AG04449 (cell line): ENCODE measurements around the gene ZDHHC4.

Experiments
- CTCF ChIA-PET: fragments of 350-600 bp; formaldehyde crosslinking; extraction: SDS; loops from one replicate; lab custom pipeline; 2021; ENCODE audit warnings: antibody characterized with exemption; lab: Yijun Ruan, JAX
- POLR2A ChIA-PET: fragments of 400-600, 350-600 bp; formaldehyde crosslinking; extraction: SDS; loops from one replicate; lab custom pipeline; 2020; ENCODE audit warnings: antibody characterized with exemption, inconsistent platforms; lab: Yijun Ruan, JAX
- DNase-seq: peaks from one replicate; pipeline ENCODE4 v3.0.0-alpha.2; 2010; ENCODE audit warnings: low read depth, low spot score
- H3K4me3 ChIP-seq: 2 replicates; pipeline ENCODE4 v1.5.1; 2011; ENCODE audit warnings: low read depth, mild to moderate bottlenecking, control low read depth, low read length
- TF ChIP-seq, protein P1 (sequence below): IDR thresholded peaks from one replicate; pipeline ENCODE4 v1.5.1; 2011; ENCODE audit warnings: mild to moderate bottlenecking, moderate library complexity, low read length, control low read depth, inconsistent platforms; ENCODE audit not compliant: insufficient read depth; ENCODE audit errors: missing control alignments

Gene ZDHHC4

DNA sequence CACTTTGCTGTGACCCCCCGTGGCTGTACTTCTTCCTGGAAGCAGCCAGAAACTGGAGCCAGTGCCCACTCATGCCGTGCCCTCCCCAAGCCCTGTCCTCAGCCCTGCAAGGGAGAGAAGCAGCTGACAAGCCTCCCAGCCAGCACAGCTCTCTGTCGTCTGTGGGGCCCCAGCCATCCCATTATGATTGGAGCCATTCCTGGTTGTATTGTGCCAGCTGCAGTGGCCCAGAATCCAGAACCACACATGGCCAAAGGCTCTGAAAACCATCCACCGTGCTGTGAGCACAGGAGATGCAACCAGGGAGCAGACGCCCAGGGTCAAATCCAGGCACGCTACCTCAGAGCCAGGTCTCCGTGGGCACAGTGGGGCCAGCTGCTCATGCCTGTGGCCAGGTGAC, 44.7 kb upstream of the ZDHHC4 start:
- ChIA-PET CTCF (no interaction called here), POLR2A (no interaction called here)
- H3K4me3 ChIP-seq: no peak overlapping the region
- TF ChIP-seq, protein P1, sequence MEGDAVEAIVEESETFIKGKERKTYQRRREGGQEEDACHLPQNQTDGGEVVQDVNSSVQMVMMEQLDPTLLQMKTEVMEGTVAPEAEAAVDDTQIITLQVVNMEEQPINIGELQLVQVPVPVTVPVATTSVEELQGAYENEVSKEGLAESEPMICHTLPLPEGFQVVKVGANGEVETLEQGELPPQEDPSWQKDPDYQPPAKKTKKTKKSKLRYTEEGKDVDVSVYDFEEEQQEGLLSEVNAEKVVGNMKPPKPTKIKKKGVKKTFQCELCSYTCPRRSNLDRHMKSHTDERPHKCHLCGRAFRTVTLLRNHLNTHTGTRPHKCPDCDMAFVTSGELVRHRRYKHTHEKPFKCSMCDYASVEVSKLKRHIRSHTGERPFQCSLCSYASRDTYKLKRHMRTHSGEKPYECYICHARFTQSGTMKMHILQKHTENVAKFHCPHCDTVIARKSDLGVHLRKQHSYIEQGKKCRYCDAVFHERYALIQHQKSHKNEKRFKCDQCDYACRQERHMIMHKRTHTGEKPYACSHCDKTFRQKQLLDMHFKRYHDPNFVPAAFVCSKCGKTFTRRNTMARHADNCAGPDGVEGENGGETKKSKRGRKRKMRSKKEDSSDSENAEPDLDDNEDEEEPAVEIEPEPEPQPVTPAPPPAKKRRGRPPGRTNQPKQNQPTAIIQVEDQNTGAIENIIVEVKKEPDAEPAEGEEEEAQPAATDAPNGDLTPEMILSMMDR: no peak
- DNase-seq: no peak

DNA sequence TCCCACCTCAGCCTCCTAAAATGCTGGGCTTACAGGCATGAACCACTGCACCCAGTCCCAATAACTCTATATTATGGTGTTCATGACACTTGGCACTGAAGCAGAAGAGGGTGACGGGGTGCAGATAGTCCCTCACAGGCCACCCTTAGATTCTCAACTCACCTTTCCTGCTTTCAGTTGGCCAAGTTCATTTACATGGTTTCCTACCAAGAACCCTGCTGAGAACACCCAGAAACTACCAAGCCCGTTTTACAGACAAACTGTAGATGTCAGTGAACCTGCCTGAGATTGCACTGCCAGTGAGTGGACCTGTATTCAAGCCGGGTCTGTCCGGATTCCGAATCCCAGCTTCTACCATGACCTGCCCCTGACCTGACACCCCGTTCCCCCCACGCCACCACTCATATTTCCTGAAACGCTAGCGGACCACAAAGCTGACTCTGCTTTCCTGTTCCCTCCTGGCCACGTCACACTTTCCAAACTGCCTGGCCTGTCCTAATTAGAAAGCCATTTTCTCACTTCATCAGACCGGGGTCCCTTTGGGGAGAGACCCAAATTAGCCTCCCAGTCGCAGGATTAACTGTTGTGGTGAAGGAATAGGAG, 43.3 kb upstream of the ZDHHC4 start:
- ChIA-PET CTCF (interaction anchor here (1.3 kb wide), 1 partner anchor 17 kb away, joined by 5 read pairs; no protein-coding TSS in a partner anchor), POLR2A (no interaction called here)
- DNase-seq: no peak
- TF ChIP-seq, protein P1: no peak
- no peak overlapping the region for H3K4me3 ChIP-seq

DNA sequence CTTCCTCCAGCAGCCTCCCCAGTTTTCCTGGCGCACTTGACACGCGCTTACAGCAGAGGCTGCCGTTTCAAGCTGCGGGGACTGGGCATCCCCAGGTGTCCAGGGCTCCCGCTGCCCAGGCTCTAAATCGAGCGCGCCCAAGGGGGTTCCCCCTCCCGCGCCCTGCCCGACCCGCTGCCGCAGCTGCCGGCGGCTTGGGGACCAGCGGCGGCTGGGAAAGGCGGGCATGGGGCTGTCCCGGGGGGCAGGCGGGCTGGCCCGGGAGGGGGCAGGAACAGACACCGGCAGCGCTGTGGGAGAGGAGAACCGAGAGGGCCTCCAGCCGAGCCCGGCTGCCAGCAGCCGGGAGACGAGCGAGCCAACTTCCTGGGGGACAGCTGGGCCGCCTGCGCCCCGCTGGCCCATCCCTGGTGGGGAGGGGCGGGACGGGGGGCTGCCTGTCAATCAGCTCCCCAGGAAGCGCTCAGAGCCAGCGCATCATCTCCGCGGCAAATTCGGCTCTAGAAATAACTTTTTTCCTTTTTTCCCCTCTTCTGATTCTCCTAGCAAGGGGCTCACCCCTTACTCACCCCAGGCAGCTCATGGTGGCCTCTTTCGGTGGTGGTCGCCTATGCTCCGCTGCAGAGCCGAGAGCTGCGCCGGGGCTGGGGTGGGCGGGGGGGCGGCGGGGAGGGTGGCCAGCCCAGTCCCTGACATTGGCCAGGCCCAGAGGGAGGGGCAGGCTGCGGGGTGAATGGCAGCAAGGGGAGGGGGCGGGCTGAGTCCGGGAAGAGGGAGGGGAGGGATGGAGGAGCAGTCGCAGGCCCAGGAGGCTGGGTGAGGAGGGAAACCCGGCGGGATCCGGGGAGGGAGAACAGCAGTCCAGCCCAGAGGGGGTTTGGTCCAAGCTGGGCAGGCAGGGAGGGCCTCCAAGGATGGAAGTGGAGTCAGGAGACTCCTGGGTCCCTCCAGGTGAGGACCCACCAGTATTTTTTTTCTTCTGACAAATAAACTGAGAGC, 40.7 kb upstream of the ZDHHC4 start:
- POLR2A ChIA-PET: no interaction called here
- CTCF ChIA-PET: no interaction called here
- no peak for DNase-seq

DNA sequence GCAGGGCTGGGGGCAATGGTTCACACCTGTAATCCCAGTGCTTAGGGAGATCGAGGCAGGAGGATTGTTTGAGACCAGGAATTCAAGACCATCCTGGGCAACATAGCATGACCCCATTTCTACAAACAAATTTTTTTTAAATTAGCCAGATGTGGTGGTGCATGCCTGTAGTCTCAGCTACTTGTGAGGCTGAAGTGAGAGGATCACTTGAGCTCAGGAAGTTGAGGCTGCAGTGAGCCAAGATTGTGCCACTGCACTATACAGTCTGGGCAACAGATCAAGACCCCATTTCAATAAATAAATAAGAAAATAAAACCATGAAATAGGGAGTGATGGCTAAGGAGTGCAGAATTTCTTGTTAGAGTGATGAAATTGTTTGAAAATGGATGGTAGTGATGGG, 34.9 kb upstream of the ZDHHC4 start:
- ChIA-PET CTCF (no interaction called here), POLR2A (no interaction called here)
- no peak for DNase-seq
- TF ChIP-seq, protein P1: no peak
- H3K4me3 ChIP-seq: no peak overlapping the region

More for the DNA sequence above, 40.7 kb upstream of the ZDHHC4 start:
- H3K4me3 ChIP-seq: no peak overlapping the region
- TF ChIP-seq, protein P1: no peak

DNA sequence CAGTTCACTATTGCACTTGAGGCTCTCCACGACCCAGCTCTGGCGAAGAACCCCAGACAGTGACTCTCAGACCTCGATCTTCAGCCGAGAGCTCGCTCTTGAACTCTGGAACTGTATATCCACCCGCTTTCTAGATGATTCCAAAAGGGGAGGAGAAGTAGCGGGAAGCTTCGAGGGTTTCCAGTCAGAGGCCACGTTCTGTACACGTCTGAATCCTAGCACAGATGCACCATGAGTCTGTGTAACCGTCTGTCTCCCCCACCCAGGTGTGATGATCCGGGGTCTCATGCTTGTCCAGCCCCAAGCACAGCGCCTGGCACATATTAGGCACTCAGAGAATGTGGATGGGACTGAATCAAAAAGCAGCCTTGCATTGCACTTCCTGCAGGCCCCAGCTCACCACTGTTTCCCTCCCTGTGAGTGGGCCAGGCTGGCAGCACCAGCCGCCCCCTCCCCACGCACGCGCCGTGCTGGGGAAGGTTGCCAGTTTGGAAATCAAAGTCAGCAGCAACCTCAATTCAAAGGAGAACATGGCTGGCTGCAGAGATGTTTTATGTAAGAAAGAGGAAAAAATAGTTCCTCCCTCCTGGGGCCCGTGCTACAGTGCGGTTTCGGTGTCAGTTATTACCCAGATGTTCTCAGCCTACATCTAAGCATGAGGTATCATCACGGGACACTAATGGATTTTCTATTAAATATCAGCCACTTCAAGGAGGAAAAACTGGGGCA, 31.7 kb upstream of the ZDHHC4 start:
- POLR2A ChIA-PET: no interaction called here
- no peak for DNase-seq

More for the DNA sequence above, 31.7 kb upstream of the ZDHHC4 start:
- TF ChIP-seq, protein P1: no peak
- no peak overlapping the region for H3K4me3 ChIP-seq
- CTCF ChIA-PET: interaction anchor here (1.6 kb wide), 1 partner anchor 13 kb away, joined by 6 read pairs; no protein-coding TSS in a partner anchor
